HepG2 (cell line): ENCODE results near the gene TMEM200A. TPM values are rescaled to one million over a fixed set of nuclear protein-coding genes. Genes with fewer than 3 reads are reported as not detected.

Experiments used
- ATAC-seq: fragments of 200-7000 bp; cut with Tn5 transposase; 3 replicates; pipeline ENCODE4 v1.9.1; 2020; ENCODE audit warnings: mild to moderate bottlenecking, moderate library complexity
- BruUV-seq: library from RNA; stranded (reverse); fragments of 400-500 nt; replicated peaks from 2 replicates; lab custom pipeline; 2021; lab: Mats Ljungman, UMichigan
- CTCF ChIA-PET: fragments of 300-600 bp; formaldehyde crosslinking; extraction: SDS; loops from one replicate; lab custom pipeline; 2021; ENCODE audit warnings: low total read pairs, inconsistent platforms, low intra/inter-chr PET ratio; lab: Yijun Ruan, JAX
- POLR2A ChIA-PET: fragments of 350-600 bp; sonication (Branson Sonifier 250); formaldehyde crosslinking; loops from one replicate; lab custom pipeline; 2020; ENCODE audit warnings: antibody characterized with exemption, inconsistent platforms; lab: Yijun Ruan, JAX
- DNase-seq: peaks from one replicate; pipeline ENCODE4 v3.0.0-alpha.2; 2015; ENCODE audit warnings: low spot score
- FAIRE-seq: peaks from 3 replicates; lab custom pipeline; 2011; peaks lifted over from hg19 to GRCh38; lab: Jason Lieb, UNC
- H2AFZ ChIP-seq: one replicate; pipeline ENCODE4 v1.6.1; 2011; ENCODE audit warnings: low read length, inconsistent platforms
- H3K27ac ChIP-seq: fragments of 300-600 bp; 3 replicates; pipeline ENCODE4 v1.8.0; 2011; ENCODE audit warnings: mixed run types, mild to moderate bottlenecking, mixed read lengths, low read length, inconsistent platforms; ENCODE audit not compliant: insufficient read depth; ENCODE audit errors: extremely low read length
- H3K27me3 ChIP-seq, 2 experiments: fragments of 200-600 bp in 1 of 2; 2 replicates in 1 of 2; 3 replicates in 1 of 2; pipeline versions ENCODE4 v1.6.0 to v1.8.0; 2011; ENCODE audit warnings: low read length in 2 of 2, mild to moderate bottlenecking in 2 of 2, moderate library complexity in 2 of 2, inconsistent platforms in 1 of 2; ENCODE audit not compliant: insufficient read depth in 2 of 2, control insufficient read depth in 1 of 2
- H3K36me3 ChIP-seq, 2 experiments: fragments of 200-600 bp in 1 of 2; replicated peaks in 1 of 2; 2 replicates in 1 of 2; 3 replicates in 1 of 2; pipeline versions ENCODE4 v1.5.1 to v1.8.0; 2011; ENCODE audit warnings: low read length in 2 of 2, inconsistent platforms in 1 of 2; ENCODE audit not compliant: insufficient read depth in 2 of 2, control insufficient read depth in 1 of 2
- H3K4me1 ChIP-seq: 2 replicates; pipeline ENCODE4 v1.5.1; 2012; ENCODE audit warnings: low read length, inconsistent platforms; ENCODE audit not compliant: insufficient read depth
- H3K4me2 ChIP-seq: 2 replicates; pipeline ENCODE4 v1.6.0; 2011; ENCODE audit warnings: low read depth, low read length, inconsistent platforms
- H3K4me3 ChIP-seq, 3 experiments: fragments of 200-600 bp in 1 of 3; sonication (generic), shearing (Covaris generic) in 1 of 3; replicated peaks in 1 of 3; 2 replicates each; pipeline ENCODE4 v1.5.1; 2011 to 2016; ENCODE audit warnings: low read length in 3 of 3, inconsistent platforms in 2 of 3, low read depth in 2 of 3, mild to moderate bottlenecking in 2 of 3, control low read depth in 1 of 3, mixed read lengths in 1 of 3; ENCODE audit not compliant: insufficient read depth in 1 of 3
- H3K79me2 ChIP-seq: one replicate; pipeline ENCODE4 v1.6.1; 2011; ENCODE audit warnings: low read length, inconsistent platforms; ENCODE audit not compliant: insufficient read depth
- H3K9ac ChIP-seq: 2 replicates; pipeline ENCODE4 v1.6.0; 2011; ENCODE audit warnings: mild to moderate bottlenecking, low read depth, low read length, inconsistent platforms; ENCODE audit not compliant: insufficient read depth
- H3K9me3 ChIP-seq: 2 replicates; pipeline ENCODE4 v1.5.1; 2012; ENCODE audit warnings: mild to moderate bottlenecking, low read length
- H4K20me1 ChIP-seq: 2 replicates; pipeline ENCODE4 v1.6.0; 2011; ENCODE audit warnings: inconsistent platforms, mild to moderate bottlenecking, low read length, moderate library complexity; ENCODE audit not compliant: insufficient read depth
- BRCA1 ChIP-seq: sonication (generic); formaldehyde crosslinking; IDR thresholded peaks from 2 replicates; pipeline ENCODE4 v1.4.0; 2020; ENCODE audit warnings: missing genetic modification reagents
- EED ChIP-seq: sonication (generic); formaldehyde crosslinking; IDR thresholded peaks from 2 replicates; pipeline ENCODE4 v1.5.0; 2020; ENCODE audit warnings: mild to moderate bottlenecking, missing genetic modification reagents
- FOXA1 ChIP-seq, 2 experiments: fragments of 450-650 bp in 1 of 2; sonication (generic) in 1 of 2; formaldehyde crosslinking in 1 of 2; IDR thresholded peaks; 2 replicates each; pipeline versions ENCODE4 v1.4.0 to v1.6.1; 2016 to 2020; ENCODE audit warnings: missing genetic modification reagents in 1 of 2
- MIER3 ChIP-seq: IDR thresholded peaks from 2 replicates; pipeline ENCODE4 v1.6.1; 2016; ENCODE audit warnings: missing compliant biosample characterization, borderline replicate concordance
- NFE2L1 ChIP-seq: sonication (generic); formaldehyde crosslinking; IDR thresholded peaks from 2 replicates; pipeline ENCODE4 v1.4.0; 2020; ENCODE audit warnings: missing genetic modification reagents, mild to moderate bottlenecking, borderline replicate concordance
- STAT5B ChIP-seq: sonication (generic); formaldehyde crosslinking; IDR thresholded peaks from 2 replicates; pipeline ENCODE4 v1.4.0; 2020; ENCODE audit warnings: missing genetic modification reagents
- TEAD2 ChIP-seq: sonication (generic); formaldehyde crosslinking; IDR thresholded peaks from 2 replicates; pipeline ENCODE4 v1.9.0; 2021; ENCODE audit warnings: missing genetic modification reagents
- THYN1 ChIP-seq: sonication (generic); formaldehyde crosslinking; IDR thresholded peaks from 2 replicates; pipeline ENCODE4 v1.8.1; 2023; ENCODE audit warnings: low read depth, mild to moderate bottlenecking, moderate library complexity, missing genetic modification reagents, borderline replicate concordance
- ZFP36L2 ChIP-seq: sonication (generic); formaldehyde crosslinking; IDR thresholded peaks from 2 replicates; pipeline ENCODE4 v1.4.0; 2020; ENCODE audit warnings: missing genetic modification reagents
- ZNF17 ChIP-seq: sonication (generic); formaldehyde crosslinking; IDR thresholded peaks from 2 replicates; pipeline ENCODE4 v1.5.0; 2020; ENCODE audit warnings: mild to moderate bottlenecking, missing genetic modification reagents
- ZNF496 ChIP-seq: sonication (generic); formaldehyde crosslinking; IDR thresholded peaks from 2 replicates; pipeline ENCODE4 v1.8.1; 2023; ENCODE audit warnings: mild to moderate bottlenecking, moderate library complexity, missing genetic modification reagents; ENCODE audit not compliant: insufficient replicate concordance
- ZNF678 ChIP-seq: sonication (generic); formaldehyde crosslinking; IDR thresholded peaks from 2 replicates; pipeline ENCODE4 v1.4.0; 2020; ENCODE audit warnings: mild to moderate bottlenecking, missing genetic modification reagents
- WGBS: methylation state at CpG from one replicate; pipeline ENCODE4 v1.1.6; 2017; ENCODE audit warnings: low lambda C conversion rate; 5-methylcytosine and 5-hydroxymethylcytosine counted together
- in situ Hi-C: cut with HindIII; loops from 2 replicates; pipeline ENCODE4 v1.10.0; 2017; ENCODE audit warnings: low pct_unique_long_range_greater_than_20kb; ENCODE audit not compliant: extremely low pct_ligation_motif_present
- intact Hi-C: fragments of 100-400 bp; cut with micrococcal nuclease; formaldehyde crosslinking; loops from one replicate; pipeline ENCODE4 v1.10.0; 2022; ENCODE audit not compliant: unreplicated experiment
- polyA plus RNA-seq, 8 experiments: library from polyadenylated mRNA; depleted of rRNA in 3 of 8; stranded (reverse) in 7 of 8; unstranded in 1 of 8; fragments of >200 nt; fragmentation: Illumina TruSeq in 4 of 8; extraction: Trizol in 4 of 8; gene quantifications; 2 replicates each; pipeline versions ENCODE4 v1.2.1 to v1.2.3, GENCODE V29; 2011 to 2016; ENCODE audit warnings: low read depth in 4 of 8, missing spikeins in 1 of 8, mixed read lengths in 1 of 8; ENCODE audit not compliant: insufficient read depth in 1 of 8
- total RNA-seq, 5 experiments: library from RNA; depleted of rRNA; stranded (reverse); fragments of >200 nt; fragmentation: Illumina TruSeq; extraction: Trizol; gene quantifications; 2 replicates each; pipeline ENCODE4 v1.2.3, GENCODE V29; 2016; ENCODE audit warnings: low read depth in 1 of 5
- TF ChIP-seq, protein P1 (sequence below), 2 experiments: fragments of 450-650 bp in 1 of 2; sonication (generic) in 1 of 2; formaldehyde crosslinking; IDR thresholded peaks; 2 replicates each; pipeline versions ENCODE4 v1.5.0 to v1.8.0; 2020 to 2022; ENCODE audit warnings: mild to moderate bottlenecking in 1 of 2, missing genetic modification reagents in 1 of 2
- TF ChIP-seq, protein P2 (sequence below): sonication (generic); formaldehyde crosslinking; IDR thresholded peaks from 2 replicates; pipeline ENCODE4 v1.4.0; 2020; ENCODE audit warnings: mild to moderate bottlenecking, missing genetic modification reagents

Gene TMEM200A
- total and polyA plus RNA-seq, 2 of the 13 experiments (the other 11 are each of a cell fraction or from before 2014, with no cell fraction given), result 0.34 TPM; not detected in 1

DNA sequence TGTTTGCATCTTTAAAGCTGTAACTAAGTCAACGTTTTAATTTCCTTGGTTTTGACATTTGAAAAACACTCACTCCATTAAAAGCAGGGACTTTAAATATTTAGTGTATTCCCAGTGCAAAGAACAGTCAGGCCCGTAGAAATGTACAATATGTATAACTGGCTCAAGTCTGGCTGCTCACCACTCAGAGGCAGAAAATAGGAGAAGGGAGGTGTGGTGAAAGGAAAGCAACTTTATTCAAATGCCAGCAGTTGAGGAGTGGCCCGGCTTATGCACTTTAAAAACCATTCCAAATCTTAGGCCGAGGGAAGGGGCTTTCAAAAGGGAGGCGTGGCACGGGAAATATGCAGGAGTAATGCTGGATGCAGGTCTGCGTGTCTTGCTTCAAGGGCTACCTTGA, 120.6 kb downstream of the TMEM200A start:
- POLR2A ChIA-PET, result no interaction called here
- TF ChIP-seq EED, result no peak
- no peak for TF ChIP-seq TEAD2 (CRISPR knock-in tag)
- TF ChIP-seq, protein P1, sequence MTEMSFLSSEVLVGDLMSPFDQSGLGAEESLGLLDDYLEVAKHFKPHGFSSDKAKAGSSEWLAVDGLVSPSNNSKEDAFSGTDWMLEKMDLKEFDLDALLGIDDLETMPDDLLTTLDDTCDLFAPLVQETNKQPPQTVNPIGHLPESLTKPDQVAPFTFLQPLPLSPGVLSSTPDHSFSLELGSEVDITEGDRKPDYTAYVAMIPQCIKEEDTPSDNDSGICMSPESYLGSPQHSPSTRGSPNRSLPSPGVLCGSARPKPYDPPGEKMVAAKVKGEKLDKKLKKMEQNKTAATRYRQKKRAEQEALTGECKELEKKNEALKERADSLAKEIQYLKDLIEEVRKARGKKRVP (CRISPR knock-in tag; IDR thresholded peaks at IDR 0.05), result no peak
- no peaks in the 10 kb centered on the region for H3K27me3 ChIP-seq
- no peaks in the 10 kb centered on the region for H3K36me3 ChIP-seq
- FAIRE-seq (no peak), ATAC-seq (no peak), DNase-seq (no peak)
- H3K27ac ChIP-seq, result no peak overlapping the region
- no peak overlapping the region for H3K4me3 ChIP-seq
- no peak overlapping the region for H3K9ac ChIP-seq
- in situ Hi-C loops (no loop called here), intact Hi-C loops (no loop called here)
- H3K79me2 ChIP-seq, result no peaks in the 10 kb centered on the region
- no peak overlapping the region for H3K4me2 ChIP-seq
- no peaks in the 10 kb centered on the region for H3K9me3 ChIP-seq
- CTCF ChIA-PET, result no interaction called here
- no peaks in the 10 kb centered on the region for H4K20me1 ChIP-seq
- 16% methylated on average over 7 of the region's 7 CpGs for WGBS
- no peaks in the 10 kb centered on the region for H3K4me1 ChIP-seq
- H2AFZ ChIP-seq, result no peak overlapping the region
- BruUV-seq, result no TSS peak

DNA sequence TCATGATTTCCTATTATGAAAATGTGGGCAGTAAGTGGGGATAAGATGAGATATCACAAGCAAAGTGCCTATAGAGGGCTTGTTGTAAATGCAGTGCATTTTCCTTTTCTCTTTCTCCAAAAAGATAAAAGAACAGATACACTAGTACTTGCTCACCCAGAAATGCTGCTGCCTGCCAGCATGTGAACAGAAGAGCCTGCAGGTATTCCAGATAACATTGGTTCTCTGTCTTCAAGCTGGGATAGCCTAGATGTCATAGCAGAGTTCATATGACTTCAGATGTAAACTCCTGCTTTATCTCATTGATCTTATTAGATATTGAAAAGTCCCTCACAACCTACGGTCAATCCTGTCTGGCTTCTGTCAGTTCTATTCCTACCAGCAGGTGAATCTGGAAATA, 123.7 kb downstream of the TMEM200A start:
- H3K36me3 ChIP-seq, result no peaks in the 10 kb centered on the region
- intact Hi-C loops (no loop called here), in situ Hi-C loops (no loop called here)
- no peak overlapping the region for H3K27ac ChIP-seq
- no peak overlapping the region for H2AFZ ChIP-seq
- BruUV-seq, result no TSS peak
- H4K20me1 ChIP-seq, result no peaks in the 10 kb centered on the region
- 15% methylated on average over 1 of the region's 1 CpG for WGBS
- ATAC-seq (no peak), FAIRE-seq (no peak), DNase-seq (no peak)
- H3K27me3 ChIP-seq, result no peaks in the 10 kb centered on the region
- no peaks in the 10 kb centered on the region for H3K4me1 ChIP-seq
- ChIA-PET POLR2A (no interaction called here), CTCF (no interaction called here)
- H3K79me2 ChIP-seq, result no peaks in the 10 kb centered on the region
- no peaks in the 10 kb centered on the region for H3K9me3 ChIP-seq
- no peak overlapping the region for H3K9ac ChIP-seq
- H3K4me2 ChIP-seq, result no peak overlapping the region
- no peak overlapping the region for H3K4me3 ChIP-seq
- TF ChIP-seq ZFP36L2 (no peak), BRCA1 (no peak), ZNF17 (no peak), FOXA1 (IDR thresholded peaks at IDR 0.05) (no peak), FOXA1 (CRISPR knock-in tag; IDR thresholded peaks at IDR 0.05) (no peak), ZNF496 (CRISPR knock-in tag) (no peak), STAT5B (CRISPR knock-in tag) (no peak), MIER3 (CRISPR knock-in tag) (no peak), ZNF678 (CRISPR knock-in tag) (no peak), NFE2L1 (CRISPR knock-in tag) (no peak), THYN1 (CRISPR knock-in tag) (no peak)
- TF ChIP-seq, protein P2, sequence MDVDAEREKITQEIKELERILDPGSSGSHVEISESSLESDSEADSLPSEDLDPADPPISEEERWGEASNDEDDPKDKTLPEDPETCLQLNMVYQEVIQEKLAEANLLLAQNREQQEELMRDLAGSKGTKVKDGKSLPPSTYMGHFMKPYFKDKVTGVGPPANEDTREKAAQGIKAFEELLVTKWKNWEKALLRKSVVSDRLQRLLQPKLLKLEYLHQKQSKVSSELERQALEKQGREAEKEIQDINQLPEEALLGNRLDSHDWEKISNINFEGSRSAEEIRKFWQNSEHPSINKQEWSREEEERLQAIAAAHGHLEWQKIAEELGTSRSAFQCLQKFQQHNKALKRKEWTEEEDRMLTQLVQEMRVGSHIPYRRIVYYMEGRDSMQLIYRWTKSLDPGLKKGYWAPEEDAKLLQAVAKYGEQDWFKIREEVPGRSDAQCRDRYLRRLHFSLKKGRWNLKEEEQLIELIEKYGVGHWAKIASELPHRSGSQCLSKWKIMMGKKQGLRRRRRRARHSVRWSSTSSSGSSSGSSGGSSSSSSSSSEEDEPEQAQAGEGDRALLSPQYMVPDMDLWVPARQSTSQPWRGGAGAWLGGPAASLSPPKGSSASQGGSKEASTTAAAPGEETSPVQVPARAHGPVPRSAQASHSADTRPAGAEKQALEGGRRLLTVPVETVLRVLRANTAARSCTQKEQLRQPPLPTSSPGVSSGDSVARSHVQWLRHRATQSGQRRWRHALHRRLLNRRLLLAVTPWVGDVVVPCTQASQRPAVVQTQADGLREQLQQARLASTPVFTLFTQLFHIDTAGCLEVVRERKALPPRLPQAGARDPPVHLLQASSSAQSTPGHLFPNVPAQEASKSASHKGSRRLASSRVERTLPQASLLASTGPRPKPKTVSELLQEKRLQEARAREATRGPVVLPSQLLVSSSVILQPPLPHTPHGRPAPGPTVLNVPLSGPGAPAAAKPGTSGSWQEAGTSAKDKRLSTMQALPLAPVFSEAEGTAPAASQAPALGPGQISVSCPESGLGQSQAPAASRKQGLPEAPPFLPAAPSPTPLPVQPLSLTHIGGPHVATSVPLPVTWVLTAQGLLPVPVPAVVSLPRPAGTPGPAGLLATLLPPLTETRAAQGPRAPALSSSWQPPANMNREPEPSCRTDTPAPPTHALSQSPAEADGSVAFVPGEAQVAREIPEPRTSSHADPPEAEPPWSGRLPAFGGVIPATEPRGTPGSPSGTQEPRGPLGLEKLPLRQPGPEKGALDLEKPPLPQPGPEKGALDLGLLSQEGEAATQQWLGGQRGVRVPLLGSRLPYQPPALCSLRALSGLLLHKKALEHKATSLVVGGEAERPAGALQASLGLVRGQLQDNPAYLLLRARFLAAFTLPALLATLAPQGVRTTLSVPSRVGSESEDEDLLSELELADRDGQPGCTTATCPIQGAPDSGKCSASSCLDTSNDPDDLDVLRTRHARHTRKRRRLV, result no peak
